Nephron progenitor cell (in vitro differentiated cells): ENCODE results near the gene CDC42BPA.

Source experiments
- DNase-seq: peaks from one replicate; pipeline ENCODE4 v3.0.0; 2021
- H3K27ac Mint-ChIP-seq: 2 replicates; pipeline ENCODE4 v1.8.0; 2021; ENCODE audit warnings: mild to moderate bottlenecking, moderate library complexity, mixed read lengths
- H3K27me3 Mint-ChIP-seq: 2 replicates; pipeline ENCODE4 v1.8.0; 2021; ENCODE audit warnings: mild to moderate bottlenecking, low read depth, mixed read lengths; ENCODE audit not compliant: poor library complexity
- H3K36me3 Mint-ChIP-seq: 2 replicates; pipeline ENCODE4 v1.8.0; 2021; ENCODE audit warnings: low read depth, mixed read lengths
- H3K4me1 Mint-ChIP-seq: 2 replicates; pipeline ENCODE4 v1.8.0; 2021; ENCODE audit warnings: mixed read lengths
- H3K4me3 Mint-ChIP-seq: 2 replicates; pipeline ENCODE4 v1.8.0; 2021; ENCODE audit warnings: mild to moderate bottlenecking, moderate library complexity, mixed read lengths
- H3K9me3 Mint-ChIP-seq: 2 replicates; pipeline ENCODE4 v1.8.0; 2021; ENCODE audit warnings: mild to moderate bottlenecking, moderate library complexity, mixed read lengths
- CTCF ChIP-seq: fragments of 200-600 bp; sonication (generic); IDR thresholded peaks from 2 replicates; pipeline ENCODE4 v1.5.0; 2021; ENCODE audit warnings: antibody characterized with exemption

Gene CDC42BPA

GRCh38 chr1:227185291-227185690, 133.0 kb downstream of the CDC42BPA start:
- Mint-ChIP-seq H3K27me3 (no peaks in the 10 kb centered on the region), H3K36me3 (peaks cover 30% of the 10 kb centered on the region), H3K27ac (no peak overlapping the region), H3K4me3 (no peak overlapping the region), H3K4me1 (no peaks in the 10 kb centered on the region), H3K9me3 (no peaks in the 10 kb centered on the region)
- TF ChIP-seq CTCF, result no peak
- no peak for DNase-seq

GRCh38 chr1:227182012-227182411, 136.3 kb downstream of the CDC42BPA start:
- no peak overlapping the region for H3K4me3 Mint-ChIP-seq
- peaks cover 36% of the 10 kb centered on the region for H3K36me3 Mint-ChIP-seq
- H3K27me3 Mint-ChIP-seq, result peaks cover 3% of the 10 kb centered on the region
- no peak overlapping the region for H3K27ac Mint-ChIP-seq
- no peaks in the 10 kb centered on the region for H3K4me1 Mint-ChIP-seq
- no peak for DNase-seq
- peaks cover 5% of the 10 kb centered on the region for H3K9me3 Mint-ChIP-seq
- TF ChIP-seq CTCF, result no peak

GRCh38 chr1:227175611-227176010, 142.7 kb downstream of the CDC42BPA start:
- TF ChIP-seq CTCF, result no peak
- Mint-ChIP-seq H3K4me1 (no peaks in the 10 kb centered on the region), H3K9me3 (peaks cover 5% of the 10 kb centered on the region), H3K4me3 (no peak overlapping the region), H3K36me3 (peaks cover 10% of the 10 kb centered on the region), H3K27ac (no peak overlapping the region), H3K27me3 (peaks cover 6% of the 10 kb centered on the region)
- no peak for DNase-seq

GRCh38 chr1:227174164-227174563, 144.1 kb downstream of the CDC42BPA start:
- no peak overlapping the region for H3K4me3 Mint-ChIP-seq
- no peak overlapping the region for H3K27ac Mint-ChIP-seq
- H3K27me3 Mint-ChIP-seq, result peaks cover 6% of the 10 kb centered on the region
- H3K36me3 Mint-ChIP-seq, result peaks cover 6% of the 10 kb centered on the region
- TF ChIP-seq CTCF, result no peak
- peaks cover 4% of the 10 kb centered on the region for H3K9me3 Mint-ChIP-seq
- DNase-seq, result no peak
- H3K4me1 Mint-ChIP-seq, result no peaks in the 10 kb centered on the region

- Mint-ChIP-seq H3K36me3 (no peaks in the 10 kb centered on the region), H3K4me1 (peaks cover 6% of the 10 kb centered on the region), H3K4me3 (no peak overlapping the region), H3K27me3 (peaks cover 3% of the 10 kb centered on the region), H3K9me3 (no peaks in the 10 kb centered on the region), H3K27ac (no peak overlapping the region)
- no peak for TF ChIP-seq CTCF
- no peak for DNase-seq
Observed at GRCh38 chr1:227170361-227171166, 147.7 kb downstream of the CDC42BPA start.

- TF ChIP-seq CTCF, result no peak
- Mint-ChIP-seq H3K27ac (no peak overlapping the region), H3K4me3 (no peak overlapping the region), H3K4me1 (peaks cover 6% of the 10 kb centered on the region), H3K36me3 (no peaks in the 10 kb centered on the region), H3K27me3 (peaks cover 3% of the 10 kb centered on the region), H3K9me3 (no peaks in the 10 kb centered on the region)
- no peak for DNase-seq
Observed at GRCh38 chr1:227169343-227169742, 148.9 kb downstream of the CDC42BPA start.
